Activated CD8-positive, alpha-beta T cell treated with anti-CD3 and anti-CD28 coated beads, Interleukin-2, amount 10 ng/mL, durations not matched to agents 7 days and 5 days (primary cell): ENCODE measurements around the gene CCDC197. TPM values are rescaled to one million over a fixed set of nuclear protein-coding genes. Genes with fewer than 3 reads are reported as not detected.

Experiments
- ATAC-seq: fragments of 150-1000 bp; cut with Tn5 transposase; one replicate; pipeline ENCODE4 v1.10.0; 2021; ENCODE audit warnings: moderate library complexity
- CTCF ChIA-PET: fragments of 350-600 bp; sonication (Branson Sonifier 250); formaldehyde crosslinking; loops from one replicate; lab custom pipeline; 2021; ENCODE audit warnings: antibody characterized with exemption; lab: Charles Lee
- POLR2A ChIA-PET: fragments of 350-600 bp; sonication (Branson Sonifier 250); formaldehyde crosslinking; loops from one replicate; lab custom pipeline; 2021; ENCODE audit warnings: antibody characterized with exemption; lab: Charles Lee
- DNase-seq: peaks from one replicate; pipeline ENCODE4 v3.0.0-alpha.2; 2020
- H3K27ac Mint-ChIP-seq: one replicate; pipeline ENCODE4 v1.8.0; 2021; ENCODE audit warnings: mild to moderate bottlenecking, mixed read lengths
- H3K27me3 Mint-ChIP-seq: one replicate; pipeline ENCODE4 v1.8.0; 2021; ENCODE audit warnings: low read depth, mixed read lengths
- H3K36me3 Mint-ChIP-seq: one replicate; pipeline ENCODE4 v1.8.0; 2021; ENCODE audit warnings: low read depth, mixed read lengths
- H3K4me1 Mint-ChIP-seq: one replicate; pipeline ENCODE4 v1.8.0; 2021; ENCODE audit warnings: low read depth, mixed read lengths
- H3K4me3 Mint-ChIP-seq: one replicate; pipeline ENCODE4 v1.8.0; 2021; ENCODE audit warnings: mild to moderate bottlenecking, mixed read lengths
- H3K9me3 Mint-ChIP-seq: one replicate; pipeline ENCODE4 v1.8.0; 2022; ENCODE audit warnings: mixed read lengths; ENCODE audit not compliant: insufficient read depth
- total RNA-seq, 2 experiments: library from RNA; stranded (reverse); gene quantifications; one replicate each; pipeline ENCODE4 v1.2.3, GENCODE V29; 2021

CCDC197 gene
- total RNA-seq, 2 experiments from 2014 or later = not detected

DNA sequence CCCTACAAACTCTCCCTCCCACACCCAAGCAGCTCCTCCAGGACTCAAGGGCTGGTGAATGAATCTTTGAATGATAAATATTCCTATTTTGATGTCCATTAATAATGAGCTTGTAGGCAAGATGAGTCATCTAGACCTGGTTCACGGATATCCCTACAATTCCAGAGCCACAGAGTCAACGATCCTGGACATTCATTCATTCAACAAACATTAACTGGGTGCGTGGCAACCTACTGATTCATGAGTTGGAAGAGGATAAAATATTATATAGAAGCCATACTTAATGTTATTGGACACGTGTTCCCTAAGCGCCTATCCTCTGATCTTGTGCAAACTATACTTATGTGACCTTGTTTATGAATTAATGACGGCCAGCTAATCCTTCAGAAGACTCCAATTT is 28.6 kb downstream of the CCDC197 start:
- no peaks in the 10 kb centered on the region for H3K9me3 Mint-ChIP-seq
- H3K27ac Mint-ChIP-seq = no peak overlapping the region
- ATAC-seq (no peak), DNase-seq (no peak)
- CTCF ChIA-PET = interaction anchor here (1.0 to 8.0 kb wide), 12 partner anchors 11 to 111 kb away, joined by 3 to 69 read pairs (median 4); no protein-coding TSS in a partner anchor
- H3K27me3 Mint-ChIP-seq = peaks cover 9% of the 10 kb centered on the region
- H3K4me3 Mint-ChIP-seq = peak overlapping the region; percentile 71
- H3K36me3 Mint-ChIP-seq = no peaks in the 10 kb centered on the region
- H3K4me1 Mint-ChIP-seq = peaks cover 54% of the 10 kb centered on the region
- POLR2A ChIA-PET = interaction anchor here (0.6 to 1.5 kb wide), 5 partner anchors 14 to 70 kb away, joined by 3 to 5 read pairs (median 3); no protein-coding TSS in a partner anchor

GRCh38 chr14:94026173-94026888 is 29.2 kb downstream of the CCDC197 start, which contains the start of gene OTUB2:
OTUB2 (plus strand) TSS chr14:94026340; CDS start chr14:94026538, 198 bp downstream.
- Mint-ChIP-seq H3K36me3 (no peaks in the 10 kb centered on the region), H3K27me3 (peaks cover 9% of the 10 kb centered on the region), H3K4me3 (peak within 1 kb of the TSS; percentile 71), H3K27ac (peak within 1 kb of the TSS; percentile 68), H3K9me3 (no peaks in the 10 kb centered on the region), H3K4me1 (peaks cover 48% of the 10 kb centered on the region)
- ChIA-PET POLR2A (interaction anchor here (0.6 to 1.5 kb wide), 5 partner anchors 15 to 71 kb away, joined by 3 to 5 read pairs (median 3); no protein-coding TSS in a partner anchor), CTCF (interaction anchor here (1.0 to 8.0 kb wide), 13 partner anchors 10 to 155 kb away, joined by 3 to 69 read pairs (median 4); no protein-coding TSS in a partner anchor)
- DNase-seq (peak; percentile 98), ATAC-seq (peak; percentile 99)

DNA sequence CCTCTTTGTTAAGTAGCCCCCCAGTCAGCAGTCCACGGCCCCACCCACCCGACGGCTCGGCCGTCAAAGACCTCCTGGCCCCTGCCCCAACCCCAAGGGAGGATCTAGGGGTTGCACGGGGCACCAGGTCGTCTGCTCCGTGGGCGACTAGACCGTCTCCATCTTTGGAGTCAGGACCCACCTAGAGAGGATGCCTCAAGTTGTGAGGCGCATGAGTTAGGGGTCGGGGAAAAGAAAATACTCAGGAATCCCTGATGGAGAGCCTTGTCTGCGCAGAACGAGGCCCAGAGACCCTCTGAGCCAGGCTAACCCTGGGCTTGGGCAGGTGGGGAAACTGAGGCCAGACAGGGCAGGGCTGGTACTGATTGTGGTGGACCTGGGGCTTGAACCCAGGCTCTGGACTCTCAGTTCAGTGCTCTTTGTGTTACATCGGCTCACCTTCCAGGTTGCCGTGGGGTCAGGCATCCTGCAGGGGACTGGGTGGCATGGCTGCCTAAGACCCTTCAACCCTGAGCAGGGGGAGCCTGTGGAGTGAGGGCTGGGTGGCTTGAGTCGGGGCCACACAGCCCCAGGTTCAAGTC is 29.9 kb downstream of the CCDC197 start:
- CTCF ChIA-PET = interaction anchor here (0.6 to 8.0 kb wide), 10 partner anchors 9 to 155 kb away, joined by 3 to 69 read pairs (median 4); no protein-coding TSS in a partner anchor

DNA sequence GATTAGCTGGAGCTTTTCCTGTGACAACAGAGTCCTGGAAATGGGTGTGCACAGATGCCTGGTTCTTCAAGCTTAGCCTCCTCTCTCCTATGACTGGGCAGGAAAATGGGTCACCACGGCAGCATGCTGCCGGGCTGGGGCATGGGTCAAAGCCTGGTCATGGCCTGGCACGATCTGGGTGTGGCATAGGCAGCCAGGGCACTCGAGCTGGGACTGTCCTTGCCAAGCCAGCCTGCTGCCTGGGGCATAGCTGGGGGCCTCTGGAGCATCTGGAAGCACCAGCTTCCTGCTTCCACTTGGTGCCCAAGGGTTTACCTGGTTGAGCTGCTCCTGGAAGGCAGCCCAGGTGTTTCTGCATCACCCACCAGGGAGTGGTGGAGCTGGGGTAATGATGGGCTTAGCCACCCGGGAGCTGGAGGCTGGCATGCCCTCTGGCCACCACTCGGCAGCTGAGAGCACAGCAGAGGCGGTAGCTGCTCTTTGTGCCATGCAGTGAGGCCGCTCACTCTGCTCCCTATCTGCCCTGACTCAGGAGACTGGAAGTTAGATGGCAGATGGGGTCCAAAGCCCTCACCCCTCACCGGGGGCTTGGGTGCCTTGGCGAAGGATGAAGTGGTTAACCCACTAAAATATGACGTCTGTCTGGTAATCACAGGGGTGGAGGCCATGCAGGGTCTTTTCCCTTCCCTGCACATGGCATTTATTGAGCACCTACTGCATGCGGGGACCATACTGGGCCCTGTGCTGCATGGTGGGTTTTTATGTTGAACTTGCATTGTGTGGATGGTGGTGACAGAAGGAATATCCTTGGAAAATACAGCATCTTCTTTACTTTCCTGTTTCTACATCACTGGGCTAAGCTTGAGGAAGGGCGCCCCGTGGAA is 30.7 kb downstream of the CCDC197 start:
- H3K4me3 Mint-ChIP-seq = peak overlapping the region; percentile 55
- no peaks in the 10 kb centered on the region for H3K36me3 Mint-ChIP-seq
- no peaks in the 10 kb centered on the region for H3K9me3 Mint-ChIP-seq
- POLR2A ChIA-PET = interaction anchor here (1.5 kb wide), 1 partner anchor 68 kb away, joined by 3 read pairs; no protein-coding TSS in a partner anchor
- CTCF ChIA-PET = interaction anchor here (0.6 to 4.6 kb wide), 18 partner anchors 8 to 373 kb away, joined by 3 to 39 read pairs (median 4); partner anchors contain the start of gene CCDC197
- H3K27me3 Mint-ChIP-seq = peaks cover 9% of the 10 kb centered on the region
- H3K27ac Mint-ChIP-seq = peak overlapping the region; percentile 65
- DNase-seq (no peak), ATAC-seq (no peak)
- H3K4me1 Mint-ChIP-seq = peaks cover 34% of the 10 kb centered on the region

More for the DNA sequence above, 29.9 kb downstream of the CCDC197 start:
- H3K4me3 Mint-ChIP-seq = peak overlapping the region; percentile 46
- DNase-seq (no peak), ATAC-seq (no peak)
- POLR2A ChIA-PET = no interaction called here
- H3K4me1 Mint-ChIP-seq = peaks cover 42% of the 10 kb centered on the region
- peaks cover 9% of the 10 kb centered on the region for H3K27me3 Mint-ChIP-seq
- H3K27ac Mint-ChIP-seq = no peak overlapping the region
- H3K9me3 Mint-ChIP-seq = no peaks in the 10 kb centered on the region
- no peaks in the 10 kb centered on the region for H3K36me3 Mint-ChIP-seq

- no peaks in the 10 kb centered on the region for H3K36me3 Mint-ChIP-seq
- POLR2A ChIA-PET = interaction anchor here (1.5 kb wide), 1 partner anchor 68 kb away, joined by 3 read pairs; no protein-coding TSS in a partner anchor
- no peaks in the 10 kb centered on the region for H3K9me3 Mint-ChIP-seq
- no peak for ATAC-seq
- H3K27ac Mint-ChIP-seq = peak overlapping the region; percentile 65
- peak overlapping the region; percentile 55 for H3K4me3 Mint-ChIP-seq
- peak; percentile 59 for DNase-seq
- CTCF ChIA-PET = interaction anchor here (0.8 to 4.6 kb wide), 16 partner anchors 8 to 374 kb away, joined by 3 to 39 read pairs (median 4); partner anchors contain the start of gene CCDC197
- peaks cover 9% of the 10 kb centered on the region for H3K27me3 Mint-ChIP-seq
- peaks cover 27% of the 10 kb centered on the region for H3K4me1 Mint-ChIP-seq
Measured at GRCh38 chr14:94028450-94028826, 31.3 kb downstream of the CCDC197 start.

DNA sequence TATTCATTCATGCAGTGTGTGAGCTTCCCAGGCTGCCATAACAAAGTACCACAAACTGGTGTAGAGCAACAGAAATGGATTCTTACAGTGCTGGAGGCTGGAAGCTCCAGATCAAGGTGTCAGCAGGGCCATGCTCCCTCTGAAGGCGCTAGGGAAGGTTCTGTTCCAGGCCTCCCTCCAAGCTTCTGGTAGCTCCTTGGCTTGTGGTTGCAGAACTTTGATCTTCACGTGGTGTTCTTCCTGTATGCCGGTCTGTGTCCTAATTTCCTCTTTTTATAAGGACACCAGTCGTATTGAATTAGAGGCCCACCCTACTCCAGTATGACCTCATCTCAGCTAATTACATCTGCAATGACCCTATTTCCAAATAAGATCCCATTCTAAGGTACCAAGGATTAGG is 32.2 kb downstream of the CCDC197 start:
- ChIA-PET CTCF (interaction anchor here (1.1 to 4.6 kb wide), 12 partner anchors 10 to 375 kb away, joined by 3 to 39 read pairs (median 4); partner anchors contain the start of gene CCDC197), POLR2A (interaction anchor here (1.5 kb wide), 1 partner anchor 69 kb away, joined by 3 read pairs; no protein-coding TSS in a partner anchor)
- Mint-ChIP-seq H3K9me3 (no peaks in the 10 kb centered on the region), H3K36me3 (no peaks in the 10 kb centered on the region), H3K27ac (no peak overlapping the region), H3K4me1 (peaks cover 27% of the 10 kb centered on the region), H3K27me3 (peaks cover 5% of the 10 kb centered on the region), H3K4me3 (no peak overlapping the region)
- no peak for DNase-seq
- ATAC-seq = no peak

DNA sequence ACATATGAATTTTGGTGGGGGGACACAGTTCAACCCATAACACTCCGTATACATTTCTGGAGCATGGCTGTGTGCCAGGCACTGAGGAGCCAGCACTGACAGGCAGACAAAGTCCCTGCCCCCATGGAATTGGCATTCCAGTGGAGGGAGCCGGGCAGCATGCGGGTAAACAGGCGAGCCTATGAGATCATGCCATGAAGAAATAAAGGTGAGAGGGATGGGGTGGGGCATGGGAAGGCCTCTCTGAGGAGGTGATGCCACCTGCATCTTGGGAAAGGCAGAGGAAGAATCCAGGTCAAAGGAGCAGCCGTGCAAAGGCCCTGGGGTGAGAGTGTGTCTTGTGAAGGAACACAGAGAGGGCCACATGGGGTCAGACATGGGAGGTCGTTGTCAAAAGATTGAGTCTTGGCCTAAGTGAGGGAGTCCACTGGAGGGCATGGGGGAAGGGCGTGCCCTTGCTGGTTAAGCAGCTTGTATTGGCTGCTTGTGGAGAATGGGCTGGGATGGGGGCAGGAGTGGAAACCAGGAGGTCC is 32.6 kb downstream of the CCDC197 start:
- H3K27ac Mint-ChIP-seq = no peak overlapping the region
- ATAC-seq (no peak), DNase-seq (no peak)
- H3K9me3 Mint-ChIP-seq = no peaks in the 10 kb centered on the region
- peaks cover 27% of the 10 kb centered on the region for H3K4me1 Mint-ChIP-seq
- H3K4me3 Mint-ChIP-seq = no peak overlapping the region
- ChIA-PET POLR2A (interaction anchor here (1.5 kb wide), 1 partner anchor 70 kb away, joined by 3 read pairs; no protein-coding TSS in a partner anchor), CTCF (interaction anchor here (1.0 to 4.6 kb wide), 9 partner anchors 10 to 375 kb away, joined by 3 to 39 read pairs (median 4); partner anchors contain the start of gene CCDC197)
- no peaks in the 10 kb centered on the region for H3K36me3 Mint-ChIP-seq
- H3K27me3 Mint-ChIP-seq = peaks cover 3% of the 10 kb centered on the region

DNA sequence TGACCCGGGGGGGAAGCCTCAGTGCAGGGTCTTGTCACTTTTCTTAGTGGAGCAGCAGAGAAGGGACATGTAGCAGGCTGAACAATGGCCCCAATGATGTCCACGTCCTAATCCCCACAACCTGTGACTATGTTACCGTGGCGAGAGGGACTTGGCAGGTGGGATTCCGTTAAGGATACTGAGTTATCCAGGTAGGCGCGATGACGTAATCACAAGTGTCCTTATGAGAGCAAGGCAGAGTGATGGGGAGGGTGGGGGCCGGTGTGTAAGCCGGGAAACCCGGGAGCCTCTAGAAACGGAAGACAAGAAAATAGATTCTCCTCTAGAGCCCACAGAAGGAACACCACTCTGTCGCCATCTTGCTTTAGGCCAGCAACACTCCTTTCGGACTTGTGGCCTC is 33.5 kb downstream of the CCDC197 start:
- Mint-ChIP-seq H3K4me1 (peaks cover 27% of the 10 kb centered on the region), H3K9me3 (no peaks in the 10 kb centered on the region), H3K27ac (no peak overlapping the region), H3K36me3 (no peaks in the 10 kb centered on the region), H3K27me3 (peaks cover 3% of the 10 kb centered on the region), H3K4me3 (no peak overlapping the region)
- ATAC-seq (no peak), DNase-seq (no peak)
- CTCF ChIA-PET = interaction anchor here (1.0 to 1.5 kb wide), 3 partner anchors 12 to 106 kb away, joined by 3 to 4 read pairs (median 3); no protein-coding TSS in a partner anchor
- POLR2A ChIA-PET = no interaction called here

DNA sequence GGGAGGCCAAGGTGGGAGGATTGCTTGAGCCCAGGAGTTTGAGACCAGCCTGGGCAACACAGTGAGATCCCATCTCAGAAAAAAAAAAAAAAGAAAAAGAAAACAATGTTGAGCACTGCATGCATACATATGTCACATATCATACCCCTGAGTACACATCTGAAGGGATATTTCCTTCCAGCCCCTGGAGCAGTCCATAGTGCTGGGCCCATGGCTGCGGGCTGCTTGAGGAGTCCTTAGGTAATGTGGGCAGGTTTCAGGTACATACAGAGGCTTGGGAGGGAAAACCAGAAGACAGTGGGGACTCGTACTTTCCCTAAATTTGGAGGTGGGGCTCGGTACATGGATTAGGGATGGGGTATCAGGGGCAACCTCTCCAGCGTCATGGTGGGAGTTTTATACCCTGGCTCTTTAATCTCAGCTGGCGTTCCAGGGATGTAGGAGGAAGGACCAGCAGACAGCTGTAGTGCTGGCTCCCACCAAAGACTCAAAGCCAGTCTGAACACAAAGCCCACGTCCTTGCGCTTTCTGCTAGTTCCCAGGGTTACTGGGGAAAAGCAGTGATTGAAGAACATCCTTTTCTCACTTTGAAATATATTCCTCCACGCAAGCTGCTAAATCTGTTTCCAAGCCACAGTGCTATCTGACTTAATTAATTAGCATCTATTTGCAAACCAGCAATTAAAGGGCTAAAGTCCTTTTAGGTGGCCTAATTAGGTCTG is 34.2 kb downstream of the CCDC197 start:
- Mint-ChIP-seq H3K4me1 (peaks cover 22% of the 10 kb centered on the region), H3K27ac (no peak overlapping the region), H3K36me3 (no peaks in the 10 kb centered on the region), H3K9me3 (no peaks in the 10 kb centered on the region), H3K4me3 (no peak overlapping the region), H3K27me3 (no peaks in the 10 kb centered on the region)
- CTCF ChIA-PET = interaction anchor here (0.9 to 7.3 kb wide), 2 partner anchors 92 to 106 kb away, joined by 3 to 57 read pairs; no protein-coding TSS in a partner anchor
- no peak for ATAC-seq
- no peak for DNase-seq
- POLR2A ChIA-PET = no interaction called here

- H3K4me1 Mint-ChIP-seq = peaks cover 27% of the 10 kb centered on the region
- no peaks in the 10 kb centered on the region for H3K36me3 Mint-ChIP-seq
- no peak overlapping the region for H3K27ac Mint-ChIP-seq
- ChIA-PET POLR2A (no interaction called here), CTCF (interaction anchor here (0.9 to 7.3 kb wide), 2 partner anchors 92 to 105 kb away, joined by 3 to 57 read pairs; no protein-coding TSS in a partner anchor)
- DNase-seq = no peak
- H3K9me3 Mint-ChIP-seq = no peaks in the 10 kb centered on the region
- peaks cover 2% of the 10 kb centered on the region for H3K27me3 Mint-ChIP-seq
- no peak overlapping the region for H3K4me3 Mint-ChIP-seq
- no peak for ATAC-seq
Measured at GRCh38 chr14:94031883-94032279, 34.8 kb downstream of the CCDC197 start.
